Aorta (tissue), 5 donors: ENCODE data around the gene MEIS2. TPM values are rescaled to one million over a fixed set of nuclear protein-coding genes. Genes with fewer than 3 reads are reported as not detected.
A peak's percentile ranks its signal among the peaks of the same experiment; 100 is the strongest.

ENCODE experiments used
- ATAC-seq: fragments of 200-7000 bp; cut with Tn5 transposase; one replicate; pipeline ENCODE4 v1.9.1; 2022; ENCODE audit warnings: moderate library complexity; ENCODE audit not compliant: low FRiP score
- DNase-seq, 2 donors: peaks; one replicate each; pipeline ENCODE4 v3.0.0-alpha.2; 2020
- H3K27ac ChIP-seq, 2 donors: one replicate each; pipeline ENCODE4 v1.5.1; 2013; ENCODE audit warnings: low read length in 2 of 2, mild to moderate bottlenecking in 2 of 2, moderate library complexity in 2 of 2, control low read depth in 1 of 2, inconsistent platforms in 1 of 2, low read depth in 1 of 2
- H3K27me3 ChIP-seq, 2 donors: one replicate each; pipeline ENCODE4 v1.6.1; 2013; ENCODE audit warnings: control low read depth in 1 of 2, low read length in 1 of 2, mild to moderate bottlenecking in 1 of 2, moderate library complexity in 1 of 2; ENCODE audit not compliant: insufficient read depth in 2 of 2, control insufficient read depth in 1 of 2
- H3K36me3 ChIP-seq, 2 donors: one replicate each; pipeline ENCODE4 v1.6.1; 2013; ENCODE audit warnings: control low read depth in 1 of 2, low read length in 1 of 2, mild to moderate bottlenecking in 1 of 2; ENCODE audit not compliant: insufficient read depth in 2 of 2, control insufficient read depth in 1 of 2
- H3K4me1 ChIP-seq, 2 donors: one replicate each; pipeline ENCODE4 v1.6.1; 2013; ENCODE audit warnings: low read length in 2 of 2, control low read depth in 1 of 2, mild to moderate bottlenecking in 1 of 2, moderate library complexity in 1 of 2; ENCODE audit not compliant: insufficient read depth in 2 of 2, control insufficient read depth in 1 of 2
- H3K4me3 ChIP-seq, 2 donors: one replicate each; pipeline ENCODE4 v1.5.1; 2013; ENCODE audit warnings: low read length in 2 of 2, control low read depth in 1 of 2, mild to moderate bottlenecking in 1 of 2
- H3K9me3 ChIP-seq: one replicate; pipeline ENCODE4 v1.6.1; 2013; ENCODE audit warnings: mild to moderate bottlenecking, low read length; ENCODE audit not compliant: control insufficient read depth
- WGBS, 2 donors: extraction: QIAGEN DNeasy Blood & Tissue Kit; methylation state at CpG; one replicate each; pipeline ENCODE4 v1.1.7; 2013; 5-methylcytosine and 5-hydroxymethylcytosine counted together
- intact Hi-C, 2 donors: fragments of 100-400 bp; cut with DNase I; formaldehyde crosslinking; loops; one replicate each; pipeline versions ENCODE4 v1.14.2 to v1.15.0; 2022
- polyA plus RNA-seq, 2 donors: library from polyadenylated mRNA; stranded (reverse); fragments of 200-250 nt; gene quantifications; one replicate each; pipeline ENCODE4 v1.2.3, GENCODE V29; 2013
- total RNA-seq, 2 donors: library from RNA; stranded (reverse); fragmentation: NEBNext Ultra II Directional; extraction: Animal tissue kit (Norgen Biotek cat#: 25700); gene quantifications; one replicate each; pipeline ENCODE4 v1.2.1, GENCODE V29; 2021
- donor health status: healthy with polysubstance abuse.
- donor health status: Bipolar disorder and iron deficiency.
- donor health status: DM: no; HTN: no; CAD: no.
- donor health status: DM: no; HTN: no; CAD: no.
- donor health status: DM: yes; HTN: yes; CAD: no.

The MEIS2 gene
- total and polyA plus RNA-seq, 4 donors, result 20.7 to 58.7 (median 25.9) TPM

DNA sequence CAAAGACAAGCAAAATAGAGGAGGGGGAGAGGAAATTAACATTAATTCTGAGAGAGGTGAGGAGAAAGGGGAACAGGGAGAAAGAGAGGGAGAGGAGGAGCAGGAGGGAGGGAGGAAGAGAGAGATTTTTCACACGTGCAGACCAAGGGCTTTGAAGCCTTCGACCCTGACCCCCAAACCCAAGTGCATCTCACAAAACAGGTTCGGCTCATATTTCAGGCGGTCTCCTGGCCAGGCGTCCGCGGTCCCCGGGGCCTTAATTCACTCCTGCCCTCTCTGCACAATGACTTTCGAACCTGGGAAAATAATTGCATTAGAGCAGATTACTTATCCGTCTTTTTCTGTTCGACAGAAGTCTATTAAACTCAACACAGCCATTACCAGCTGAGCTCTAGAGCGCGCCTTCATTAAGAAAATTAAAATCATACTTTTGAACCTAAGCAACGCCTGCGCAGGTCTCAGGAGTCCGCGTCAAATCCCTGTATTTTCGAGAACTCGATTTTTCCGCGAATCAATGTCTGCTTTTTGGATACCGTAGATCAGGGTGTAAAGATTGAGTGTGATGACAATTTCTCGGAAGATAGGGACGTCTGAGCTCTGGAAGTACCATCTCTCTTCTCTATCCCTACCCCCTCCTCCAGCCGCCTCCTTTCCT, 220.7 kb downstream of the MEIS2 start:
- DNase-seq (no peak), ATAC-seq (no peak)
- Histone ChIP-seq H3K36me3 (no peaks in the 10 kb centered on the region), H3K27me3 (no peaks in the 10 kb centered on the region), H3K27ac (no peak overlapping the region), H3K9me3 (no peaks in the 10 kb centered on the region), H3K4me3 (no peak overlapping the region), H3K4me1 (no peaks in the 10 kb centered on the region)
- 85 to 86% methylated on average over 25 of the region's 25 CpGs for WGBS, 2 donors
- intact Hi-C loops, result loop anchor here (5.0 to 10.0 kb wide), 3 partner anchors 233 to 1365 kb away; no protein-coding TSS in a partner anchor

DNA sequence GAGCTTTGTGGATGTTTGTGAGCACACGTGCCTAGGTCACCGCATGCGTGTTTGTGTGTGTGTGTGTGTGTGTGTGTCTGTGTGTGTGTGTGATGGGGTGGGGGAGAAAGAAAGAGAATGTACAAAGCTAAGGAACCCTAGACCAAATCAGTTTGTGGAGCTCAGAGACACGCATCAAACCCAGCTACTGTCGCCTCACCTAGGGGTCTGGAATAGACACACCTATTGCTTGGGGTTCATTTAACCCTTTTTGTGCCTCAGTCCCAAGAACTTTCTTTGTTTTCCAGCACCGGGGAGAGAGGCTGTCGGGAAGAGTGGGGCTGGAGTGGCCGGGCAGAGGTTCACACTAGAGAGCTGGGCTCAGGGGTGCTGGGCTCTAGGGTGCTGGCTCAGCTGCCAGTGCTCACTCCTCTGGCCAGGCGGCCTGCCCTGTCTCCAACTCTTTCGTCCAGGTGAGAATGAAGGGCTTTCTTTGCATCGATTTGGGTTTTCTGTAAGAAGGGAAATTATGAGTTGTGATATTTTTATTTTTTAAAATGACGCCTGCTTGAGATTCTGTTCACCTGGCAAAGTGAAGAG, 221.6 kb downstream of the MEIS2 start:
- intact Hi-C loops, result loop anchor here in 1 of 2 donors (5.0 kb wide), 1 partner anchor 234 kb away; no protein-coding TSS in a partner anchor
- no peaks in the 10 kb centered on the region for H3K9me3 ChIP-seq
- no peak overlapping the region for H3K27ac ChIP-seq
- H3K27me3 ChIP-seq, result no peaks in the 10 kb centered on the region
- ATAC-seq (no peak), DNase-seq (no peak)
- H3K4me3 ChIP-seq, result no peak overlapping the region
- WGBS, 2 donors, result 65 to 66% methylated on average over 12 of the region's 12 CpGs
- H3K4me1 ChIP-seq, result no peaks in the 10 kb centered on the region
- no peaks in the 10 kb centered on the region for H3K36me3 ChIP-seq

DNA sequence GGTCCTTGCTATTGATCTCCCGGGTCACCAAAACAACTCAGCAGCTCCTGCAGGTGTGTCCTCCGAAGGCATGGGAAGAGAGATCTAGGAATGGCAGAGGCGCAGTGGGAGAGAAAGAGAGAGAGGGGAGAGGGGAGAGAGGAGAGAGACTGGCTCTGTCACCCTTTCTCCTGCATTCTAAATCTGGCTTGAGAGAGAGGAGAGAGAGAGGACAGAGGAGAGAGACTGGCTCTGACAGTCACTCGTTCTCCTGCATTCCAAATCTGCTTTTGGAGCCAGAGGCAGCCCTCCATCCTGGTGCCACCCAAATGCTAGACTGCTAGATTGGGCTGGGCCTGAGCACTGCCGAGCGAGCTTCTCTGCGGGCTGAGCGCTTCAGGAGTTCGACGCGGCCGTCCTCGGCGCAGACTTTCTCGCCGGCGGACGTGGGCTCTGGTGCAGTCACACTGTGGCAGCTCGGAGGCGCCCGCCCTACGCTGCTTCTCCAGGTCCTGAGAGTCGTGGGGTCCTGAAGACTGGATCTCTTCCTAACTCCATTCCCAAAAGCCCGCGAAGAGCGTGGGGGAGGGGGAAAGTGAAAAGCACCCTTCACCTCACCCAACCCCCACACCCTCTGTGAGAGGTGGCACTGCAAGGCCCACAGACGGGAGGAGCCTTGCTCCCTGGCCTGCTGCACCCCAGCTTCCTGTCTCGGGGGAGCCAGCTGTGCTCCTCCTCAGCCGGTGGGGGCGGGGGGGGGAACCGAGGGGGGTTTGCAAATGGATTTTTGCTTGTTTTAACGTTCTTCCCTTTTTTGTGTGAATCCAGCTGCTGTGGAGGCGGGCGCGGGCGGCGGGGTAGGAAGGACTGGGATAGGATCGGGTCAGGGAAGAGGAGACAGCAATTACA, 222.3 kb downstream of the MEIS2 start:
- no peaks in the 10 kb centered on the region for H3K27me3 ChIP-seq
- DNase-seq, result peak; percentile 45 to 71
- no peaks in the 10 kb centered on the region for H3K9me3 ChIP-seq
- intact Hi-C loops, result loop anchor here in 1 of 2 donors (5.0 kb wide), 1 partner anchor 234 kb away; no protein-coding TSS in a partner anchor
- no peaks in the 10 kb centered on the region for H3K4me1 ChIP-seq
- H3K36me3 ChIP-seq, result no peaks in the 10 kb centered on the region
- no peak overlapping the region for H3K27ac ChIP-seq
- no peak overlapping the region for H3K4me3 ChIP-seq
- peak; percentile 61 for ATAC-seq
- WGBS, 2 donors, result 33 to 35% methylated on average over 37 to 38 of the region's 38 CpGs

DNA sequence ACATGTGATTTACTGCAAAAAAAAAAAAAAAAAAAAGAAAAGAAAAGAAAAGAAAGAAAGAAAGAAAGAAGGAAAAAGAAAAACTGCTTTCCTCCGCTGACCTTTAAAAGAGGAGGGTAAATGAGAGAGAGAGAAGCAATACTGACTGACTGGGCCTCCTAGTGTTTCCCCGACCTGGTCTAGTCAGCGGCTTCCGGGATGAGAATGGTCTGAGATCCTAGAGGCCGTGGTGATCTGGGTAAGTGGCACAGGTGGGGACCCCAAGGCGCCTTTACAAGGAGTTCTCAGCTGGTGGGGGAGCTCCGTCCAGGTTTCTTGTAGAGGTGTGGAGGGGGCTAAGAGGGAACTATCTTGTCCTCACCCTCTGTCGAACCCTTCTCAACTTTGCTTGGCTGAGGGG, 223.1 kb downstream of the MEIS2 start:
- no peaks in the 10 kb centered on the region for H3K9me3 ChIP-seq
- DNase-seq (no peak), ATAC-seq (no peak)
- 81 to 87% methylated on average over 8 of the region's 8 CpGs for WGBS, 2 donors
- no peak overlapping the region for H3K4me3 ChIP-seq
- H3K27ac ChIP-seq, result no peak overlapping the region
- no peaks in the 10 kb centered on the region for H3K36me3 ChIP-seq
- no peaks in the 10 kb centered on the region for H3K4me1 ChIP-seq
- intact Hi-C loops, result loop anchor here in 1 of 2 donors (5.0 kb wide), 1 partner anchor 235 kb away; no protein-coding TSS in a partner anchor
- no peaks in the 10 kb centered on the region for H3K27me3 ChIP-seq

DNA sequence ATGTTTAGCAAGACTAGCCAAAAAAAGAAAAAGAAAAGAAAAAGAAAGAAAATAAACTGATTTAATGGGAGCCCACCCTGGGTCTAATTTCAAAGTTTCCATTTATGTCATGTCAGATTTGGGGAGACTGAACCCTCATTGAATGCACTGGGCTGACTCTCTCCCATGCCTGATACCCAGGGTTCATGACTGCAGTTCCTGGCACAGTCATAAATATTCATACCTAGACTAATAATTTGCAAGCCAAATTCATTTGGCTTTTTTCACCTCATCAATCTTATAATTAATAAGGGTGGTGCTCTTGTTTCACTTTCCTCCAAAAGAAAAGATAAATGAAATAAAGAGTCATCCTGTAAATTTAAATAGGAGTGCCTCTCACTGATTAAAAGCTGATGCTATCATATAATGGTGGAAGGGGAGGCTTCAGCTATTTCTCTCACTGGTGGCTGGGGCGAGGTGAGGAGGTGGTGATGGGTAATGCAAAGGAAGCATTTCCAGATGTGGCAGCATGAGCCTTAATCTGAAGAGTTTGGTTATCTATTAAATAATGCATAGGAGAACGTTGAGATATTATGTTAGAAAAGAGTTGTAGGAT, 224.5 kb downstream of the MEIS2 start:
- WGBS, 2 donors, result 57 to 85% methylated on average over 2 of the region's 2 CpGs
- Histone ChIP-seq H3K4me3 (no peak overlapping the region), H3K36me3 (no peaks in the 10 kb centered on the region), H3K27me3 (no peaks in the 10 kb centered on the region), H3K9me3 (no peaks in the 10 kb centered on the region), H3K27ac (no peak overlapping the region), H3K4me1 (no peaks in the 10 kb centered on the region)
- intact Hi-C loops, result loop anchor here in 1 of 2 donors (5.0 kb wide), 1 partner anchor 236 kb away; no protein-coding TSS in a partner anchor
- DNase-seq (no peak), ATAC-seq (no peak)

GRCh38 chr15:36874930-36875329, 225.4 kb downstream of the MEIS2 start:
- intact Hi-C loops, result loop anchor here in 1 of 2 donors (5.0 kb wide), 1 partner anchor 237 kb away; no protein-coding TSS in a partner anchor
- H3K27me3 ChIP-seq, result no peaks in the 10 kb centered on the region
- no peaks in the 10 kb centered on the region for H3K4me1 ChIP-seq
- no peak for DNase-seq
- H3K9me3 ChIP-seq, result no peaks in the 10 kb centered on the region
- no peak for ATAC-seq
- 87 to 88% methylated on average over 5 of the region's 5 CpGs for WGBS, 2 donors
- no peak overlapping the region for H3K4me3 ChIP-seq
- H3K27ac ChIP-seq, result no peak overlapping the region
- no peaks in the 10 kb centered on the region for H3K36me3 ChIP-seq

DNA sequence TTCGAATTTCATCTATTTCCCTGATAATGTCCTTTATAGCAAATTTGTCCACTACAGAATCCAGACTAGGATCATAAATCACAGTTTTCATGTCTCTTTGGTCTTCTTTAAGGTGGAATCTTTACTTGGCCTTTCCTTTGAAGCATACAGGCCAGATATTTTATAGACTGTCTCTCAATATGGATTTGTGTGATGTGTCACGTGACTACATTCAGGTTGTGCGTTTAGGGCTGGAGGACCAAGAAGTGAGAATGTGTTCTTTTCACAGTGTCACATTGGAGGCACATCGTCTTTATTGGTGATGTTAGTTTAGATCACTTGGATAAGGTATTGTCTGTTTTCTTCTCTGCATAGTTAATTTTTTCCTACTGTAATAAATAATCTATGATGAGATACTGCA, 232.9 kb downstream of the MEIS2 start:
- Histone ChIP-seq H3K27ac (no peak overlapping the region), H3K27me3 (no peaks in the 10 kb centered on the region), H3K4me3 (no peak overlapping the region), H3K36me3 (no peaks in the 10 kb centered on the region), H3K4me1 (no peaks in the 10 kb centered on the region), H3K9me3 (peaks cover 1% of the 10 kb centered on the region)
- intact Hi-C loops, result loop anchor here in 1 of 2 donors (10.0 kb wide), 1 partner anchor 353 kb away; no protein-coding TSS in a partner anchor
- ATAC-seq, result no peak
- WGBS, 2 donors, result 92% methylated on average over 4 of the region's 4 CpGs
- DNase-seq, result no peak

- Histone ChIP-seq H3K9me3 (peaks cover 1% of the 10 kb centered on the region), H3K4me1 (no peaks in the 10 kb centered on the region), H3K27me3 (no peaks in the 10 kb centered on the region), H3K36me3 (no peaks in the 10 kb centered on the region), H3K27ac (no peak overlapping the region), H3K4me3 (no peak overlapping the region)
- intact Hi-C loops, result loop anchor here in 1 of 2 donors (10.0 kb wide), 1 partner anchor 352 kb away; no protein-coding TSS in a partner anchor
- 89 to 93% methylated on average over 3 of the region's 3 CpGs for WGBS, 2 donors
- ATAC-seq (no peak), DNase-seq (no peak)
Observed at GRCh38 chr15:36866896-36867295, 233.5 kb downstream of the MEIS2 start.
